GM12875 (cell line): ENCODE results near the gene DNAJA1.

Experiments used
- H3K4me3 ChIP-seq: one replicate; pipeline ENCODE4 v1.5.1; 2011; ENCODE audit warnings: low read depth, low read length, control low read depth
- CTCF ChIP-seq: IDR thresholded peaks from 2 replicates; pipeline ENCODE4 v1.5.1; 2011; ENCODE audit warnings: low read depth, mild to moderate bottlenecking, control low read depth, inconsistent platforms, low read length, moderate library complexity, borderline replicate concordance; ENCODE audit not compliant: insufficient read depth

DNAJA1 gene

GRCh38 chr9:33044162-33044673 is 19.1 kb downstream of the DNAJA1 start:
- TF ChIP-seq CTCF = no peak
- peak overlapping the region; percentile 54 for H3K4me3 ChIP-seq

- H3K4me3 ChIP-seq = peak overlapping the region; percentile 54
- no peak for TF ChIP-seq CTCF
Measured at GRCh38 chr9:33044677-33045282, 19.7 kb downstream of the DNAJA1 start.

GRCh38 chr9:33046061-33046460 is 21.0 kb downstream of the DNAJA1 start:
- H3K4me3 ChIP-seq = no peak overlapping the region
- TF ChIP-seq CTCF = no peak

- no peak for TF ChIP-seq CTCF
- H3K4me3 ChIP-seq = no peak overlapping the region
Measured at GRCh38 chr9:33048054-33048465, 23.0 kb downstream of the DNAJA1 start.

GRCh38 chr9:33049680-33050361 is 24.7 kb downstream of the DNAJA1 start:
- TF ChIP-seq CTCF = no peak
- H3K4me3 ChIP-seq = no peak overlapping the region

- no peak overlapping the region for H3K4me3 ChIP-seq
- no peak for TF ChIP-seq CTCF
Measured at GRCh38 chr9:33051144-33051543, 26.1 kb downstream of the DNAJA1 start.
